Lower lobe of right lung (tissue), 2 donors: ENCODE measurements around the gene DGKB. TPM values are rescaled to one million over a fixed set of nuclear protein-coding genes. Genes with fewer than 3 reads are reported as not detected.

Source experiments
- ATAC-seq, 2 donors: fragments of 200-7000 bp; cut with Tn5 transposase; one replicate each; pipeline ENCODE4 v1.9.1; 2020 to 2022; ENCODE audit warnings: mild to moderate bottlenecking in 2 of 2, moderate library complexity in 2 of 2
- DNase-seq: peaks from one replicate; pipeline ENCODE4 v3.0.0-alpha.2; 2020
- H3K27ac ChIP-seq: fragments of 200-600 bp; one replicate; pipeline ENCODE4 v1.8.0; 2022
- H3K27me3 ChIP-seq: fragments of 200-600 bp; one replicate; pipeline ENCODE4 v1.8.0; 2022; ENCODE audit warnings: low read depth
- H3K36me3 ChIP-seq: fragments of 200-600 bp; one replicate; pipeline ENCODE4 v1.8.0; 2022; ENCODE audit warnings: mild to moderate bottlenecking
- H3K4me1 ChIP-seq: fragments of 200-600 bp; one replicate; pipeline ENCODE4 v1.8.0; 2022
- H3K4me3 ChIP-seq: fragments of 200-600 bp; one replicate; pipeline ENCODE4 v1.8.0; 2022; ENCODE audit warnings: mild to moderate bottlenecking
- H3K9me3 ChIP-seq: fragments of 200-600 bp; one replicate; pipeline ENCODE4 v1.8.0; 2022
- CTCF ChIP-seq: fragments of 200-600 bp; IDR thresholded peaks from one replicate; pipeline ENCODE4 v1.8.0; 2022; ENCODE audit warnings: antibody characterized with exemption, mild to moderate bottlenecking
- intact Hi-C: fragments of 100-400 bp; cut with DNase I; formaldehyde crosslinking; loops from one replicate; pipeline ENCODE4 v1.11.0; 2022
- total RNA-seq: library from RNA; stranded (reverse); fragmentation: NEBNext Ultra II Directional; extraction: Animal tissue kit (Norgen Biotek cat#: 25700); gene quantifications from one replicate; pipeline ENCODE4 v1.2.1, GENCODE V29; 2021
- donor health status: DM: no; HTN: yes; CAD: no; lungs with severe emphysema.

The DGKB gene
- total RNA-seq, 1 donor from 2014 or later: 0.09 TPM

- H3K4me3 ChIP-seq: no peak overlapping the region
- DNase-seq (no peak), ATAC-seq (no peak)
- TF ChIP-seq CTCF: no peak
- H3K36me3 ChIP-seq: no peaks in the 10 kb centered on the region
- no peaks in the 10 kb centered on the region for H3K9me3 ChIP-seq
- H3K27ac ChIP-seq: no peak overlapping the region
- intact Hi-C loops: no loop called here
- H3K27me3 ChIP-seq: no peaks in the 10 kb centered on the region
- no peaks in the 10 kb centered on the region for H3K4me1 ChIP-seq
Observed at GRCh38 chr7:14552060-14552459, 350.5 kb downstream of the DGKB start.

- intact Hi-C loops: no loop called here
- Histone ChIP-seq H3K27ac (no peak overlapping the region), H3K9me3 (no peaks in the 10 kb centered on the region), H3K36me3 (no peaks in the 10 kb centered on the region), H3K4me3 (no peak overlapping the region), H3K4me1 (no peaks in the 10 kb centered on the region), H3K27me3 (no peaks in the 10 kb centered on the region)
- no peak for ATAC-seq
- no peak for DNase-seq
- no peak for TF ChIP-seq CTCF
Observed at GRCh38 chr7:14551310-14551709, 351.2 kb downstream of the DGKB start.

DNA sequence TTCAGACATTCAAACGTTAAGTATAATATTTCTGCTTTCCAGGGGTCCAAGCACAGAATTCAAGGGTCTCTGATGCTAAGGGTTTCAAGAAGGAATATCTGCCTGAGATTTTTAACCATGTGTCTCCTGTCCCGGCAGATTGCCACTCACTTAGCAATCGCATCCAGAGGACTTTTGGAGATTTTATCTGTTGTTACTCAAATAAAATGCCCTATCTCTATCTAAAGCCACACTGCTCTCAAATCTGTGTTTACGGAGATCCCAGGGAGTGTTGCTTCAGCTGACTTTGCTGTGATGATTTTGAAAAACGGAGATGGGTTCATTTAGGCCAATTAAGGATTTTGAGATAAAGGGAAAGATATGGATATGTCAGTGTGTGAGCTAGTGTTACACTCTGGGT is 359.9 kb downstream of the DGKB start:
- H3K9me3 ChIP-seq: no peaks in the 10 kb centered on the region
- no peak for DNase-seq
- no peak for ATAC-seq

GRCh38 chr7:14521183-14521582 is 381.4 kb downstream of the DGKB start:
- no peaks in the 10 kb centered on the region for H3K36me3 ChIP-seq
- TF ChIP-seq CTCF: no peak
- no peak overlapping the region for H3K4me3 ChIP-seq
- no peaks in the 10 kb centered on the region for H3K27me3 ChIP-seq
- no peak for DNase-seq
- ATAC-seq: no peak
- no peaks in the 10 kb centered on the region for H3K4me1 ChIP-seq
- H3K9me3 ChIP-seq: no peaks in the 10 kb centered on the region
- intact Hi-C loops: no loop called here
- no peak overlapping the region for H3K27ac ChIP-seq

More for the DNA sequence above, 359.9 kb downstream of the DGKB start:
- Histone ChIP-seq H3K36me3 (no peaks in the 10 kb centered on the region), H3K27ac (no peak overlapping the region), H3K4me1 (no peaks in the 10 kb centered on the region), H3K27me3 (no peaks in the 10 kb centered on the region), H3K4me3 (no peak overlapping the region)
- intact Hi-C loops: no loop called here
- no peak for TF ChIP-seq CTCF

- DNase-seq (no peak), ATAC-seq (no peak)
- H3K36me3 ChIP-seq: no peaks in the 10 kb centered on the region
- H3K4me3 ChIP-seq: no peak overlapping the region
- H3K4me1 ChIP-seq: no peaks in the 10 kb centered on the region
- H3K27ac ChIP-seq: no peak overlapping the region
- TF ChIP-seq CTCF: no peak
- intact Hi-C loops: no loop called here
- peaks cover 4% of the 10 kb centered on the region for H3K9me3 ChIP-seq
- no peaks in the 10 kb centered on the region for H3K27me3 ChIP-seq
Observed at GRCh38 chr7:14510268-14510667, 392.3 kb downstream of the DGKB start.

GRCh38 chr7:14507617-14508016 is 394.9 kb downstream of the DGKB start:
- ATAC-seq (no peak), DNase-seq (no peak)
- TF ChIP-seq CTCF: no peak
- Histone ChIP-seq H3K4me1 (no peaks in the 10 kb centered on the region), H3K4me3 (no peak overlapping the region), H3K27ac (no peak overlapping the region), H3K36me3 (no peaks in the 10 kb centered on the region), H3K27me3 (no peaks in the 10 kb centered on the region), H3K9me3 (peaks cover 4% of the 10 kb centered on the region)
- intact Hi-C loops: no loop called here
